ENCODE measurements around the gene LRP1.

Gene LRP1

GRCh38 chr12:57229046-57229633 lies 100.9 kb downstream of the LRP1 start:
- DNase-seq = no peak

DNA sequence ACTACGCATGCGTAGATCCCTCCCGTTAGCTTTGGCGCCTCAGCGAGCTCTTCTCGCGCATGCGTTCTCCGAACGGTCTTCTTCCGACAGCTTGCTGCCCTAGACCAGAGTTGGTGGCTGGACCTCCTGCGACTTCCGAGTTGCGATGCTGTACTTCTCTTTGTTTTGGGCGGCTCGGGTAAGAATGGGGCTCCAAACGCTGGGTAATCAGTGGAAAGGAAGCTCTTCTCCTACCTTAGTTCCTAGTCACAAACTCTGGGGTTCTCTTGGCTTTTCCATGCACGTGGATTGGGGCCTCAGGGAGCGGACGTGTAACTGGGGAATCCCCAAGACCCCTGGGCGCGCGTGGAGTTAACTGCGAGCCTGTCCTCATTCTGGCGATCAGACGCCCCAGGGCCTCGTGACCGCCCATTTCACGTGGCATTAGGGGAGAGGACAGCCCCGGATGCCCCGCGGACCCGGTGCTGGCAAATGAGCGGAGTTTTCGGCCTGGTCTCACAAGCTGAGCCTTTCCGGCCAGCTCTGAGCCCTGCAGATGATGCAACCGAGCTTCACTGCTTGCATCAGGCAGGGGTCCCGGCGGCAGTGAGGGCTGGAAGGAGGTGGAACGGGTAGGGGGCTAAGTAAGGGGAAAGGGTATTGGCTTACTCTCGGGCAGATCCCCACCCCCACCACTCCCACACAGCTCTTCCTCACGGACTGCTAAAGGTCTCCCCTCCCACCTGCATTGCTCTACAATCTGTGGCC lies 101.5 kb downstream of the LRP1 start, which contains the start of gene SHMT2:
Gene SHMT2 (plus strand): TSS at position 78 of the 747 bp plus-strand sequence. CDS start 68 bp downstream, at position 146.
- DNase-seq = peak; percentile 97

DNA sequence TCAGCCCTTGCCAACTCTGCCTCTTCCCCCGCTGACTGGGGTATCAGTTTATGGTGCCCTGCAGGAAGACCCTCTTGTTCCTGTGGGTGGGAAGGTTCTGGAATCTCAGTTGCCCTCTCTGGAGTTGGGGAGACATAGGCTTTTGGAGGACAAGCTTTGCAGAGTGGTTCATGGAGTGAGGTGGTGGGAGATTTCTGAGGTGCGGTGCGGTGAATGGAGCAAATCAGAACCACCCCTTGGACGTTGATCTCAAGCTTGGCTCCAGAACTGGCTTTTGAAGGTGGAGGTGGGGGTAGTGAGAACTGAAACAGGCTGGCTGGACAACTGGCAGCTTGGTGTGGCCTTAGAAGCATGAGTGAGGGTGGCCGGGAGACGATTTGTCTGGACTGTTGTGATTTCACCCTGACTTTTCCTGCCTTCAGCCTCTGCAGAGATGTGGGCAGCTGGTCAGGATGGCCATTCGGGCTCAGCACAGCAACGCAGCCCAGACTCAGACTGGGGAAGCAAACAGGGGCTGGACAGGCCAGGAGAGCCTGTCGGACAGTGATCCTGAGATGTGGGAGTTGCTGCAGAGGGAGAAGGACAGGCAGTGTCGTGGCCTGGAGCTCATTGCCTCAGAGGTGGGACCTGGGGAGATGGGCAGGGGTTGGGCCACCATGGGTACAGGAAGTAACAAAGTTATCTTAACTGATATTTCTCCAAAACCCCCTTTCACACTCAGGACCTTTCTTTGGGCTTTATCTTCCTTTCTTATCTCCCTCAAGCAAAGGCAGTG lies 102.3 kb downstream of the LRP1 start:
- no peak for DNase-seq

- DNase-seq = no peak
These were observed 103.2 kb downstream of the LRP1 start for GRCh38 chr12:57231276-57232021.

DNA sequence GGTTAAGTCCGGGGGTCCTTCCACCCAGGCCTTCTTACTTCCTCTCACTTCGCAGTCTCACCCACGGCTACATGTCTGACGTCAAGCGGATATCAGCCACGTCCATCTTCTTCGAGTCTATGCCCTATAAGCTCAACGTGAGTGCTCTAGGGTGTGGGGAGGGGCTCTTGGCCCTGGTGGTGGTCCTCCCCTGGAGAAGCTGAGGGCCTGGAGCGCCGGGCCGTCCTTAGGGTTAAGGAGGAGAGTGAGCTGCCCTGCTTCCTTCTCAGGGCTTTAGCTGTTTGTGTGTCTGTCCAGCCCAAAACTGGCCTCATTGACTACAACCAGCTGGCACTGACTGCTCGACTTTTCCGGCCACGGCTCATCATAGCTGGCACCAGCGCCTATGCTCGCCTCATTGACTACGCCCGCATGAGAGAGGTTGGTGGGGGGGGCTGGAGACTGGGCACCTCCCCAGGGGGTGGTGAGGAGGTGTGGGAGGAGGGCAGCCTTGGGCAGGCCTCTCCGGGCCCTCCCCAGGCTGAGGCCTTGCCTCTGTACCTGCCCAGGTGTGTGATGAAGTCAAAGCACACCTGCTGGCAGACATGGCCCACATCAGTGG lies 104.0 kb downstream of the LRP1 start:
- DNase-seq = no peak

GRCh38 chr12:57233357-57234232 lies 105.3 kb downstream of the LRP1 start:
- DNase-seq = peak; percentile 68

- DNase-seq = no peak
These were observed 105.9 kb downstream of the LRP1 start for GRCh38 chr12:57234233-57234570.

DNA sequence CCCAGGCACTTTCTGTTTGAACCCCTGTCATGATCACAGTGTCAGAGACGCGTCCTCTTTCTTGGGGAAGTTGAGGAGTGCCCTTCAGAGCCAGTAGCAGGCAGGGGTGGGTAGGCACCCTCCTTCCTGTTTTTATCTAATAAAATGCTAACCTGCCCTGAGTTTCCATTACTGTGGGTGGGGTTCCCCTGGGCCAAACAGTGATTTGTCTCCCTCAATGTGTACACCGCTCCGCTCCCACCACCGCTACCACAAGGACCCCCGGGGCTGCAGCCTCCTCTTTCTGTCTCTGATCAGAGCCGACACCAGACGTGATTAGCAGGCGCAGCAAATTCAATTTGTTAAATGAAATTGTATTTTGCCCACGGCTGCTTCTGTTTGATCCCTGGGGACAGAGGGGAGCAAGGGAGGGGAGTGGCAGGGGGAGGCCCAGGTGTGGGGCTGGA lies 106.3 kb downstream of the LRP1 start:
- no peak for DNase-seq

- DNase-seq = peak; percentile 69
These were observed 106.9 kb downstream of the LRP1 start for GRCh38 chr12:57235017-57235727.

- no peak for DNase-seq
These were observed 107.4 kb downstream of the LRP1 start for GRCh38 chr12:57235728-57236131.

DNA sequence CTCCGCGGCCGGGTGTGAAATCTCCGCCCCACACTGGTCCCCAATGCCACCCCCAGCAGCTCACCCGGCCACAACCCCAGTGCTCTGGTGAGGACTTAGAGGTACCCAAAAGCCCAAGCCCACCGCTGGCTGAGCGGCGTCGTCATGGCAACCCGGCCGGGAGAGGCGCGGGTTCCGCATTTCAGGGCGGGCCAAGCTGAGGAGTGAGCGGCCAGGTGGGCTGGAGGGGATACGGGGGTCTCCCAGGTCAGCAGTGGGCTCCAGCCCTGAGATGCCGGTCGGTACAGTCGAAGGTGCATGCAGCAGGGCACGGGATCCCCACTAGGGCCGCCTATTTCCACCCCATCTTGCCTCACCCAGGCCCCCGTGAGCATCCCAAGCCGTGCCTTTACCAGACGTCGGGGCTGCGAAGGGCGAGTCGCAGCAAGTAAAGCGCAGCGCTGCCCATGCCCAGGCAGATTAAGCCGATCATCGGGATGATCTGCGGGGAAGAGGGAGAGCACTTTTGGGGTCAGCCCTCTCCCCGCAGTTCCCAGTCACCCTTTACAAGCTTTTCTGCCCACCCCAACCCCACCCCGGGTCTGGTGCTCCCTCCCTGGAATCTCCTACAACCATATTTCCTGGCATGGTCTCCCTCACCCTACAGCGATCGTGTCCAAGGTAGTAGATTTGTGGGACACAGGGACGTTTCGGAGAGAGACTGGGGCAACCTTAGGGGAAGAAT lies 108.1 kb downstream of the LRP1 start:
- DNase-seq = no peak

- peak; percentile 49 for DNase-seq
These were observed 108.8 kb downstream of the LRP1 start for GRCh38 chr12:57236925-57237595.

DNA sequence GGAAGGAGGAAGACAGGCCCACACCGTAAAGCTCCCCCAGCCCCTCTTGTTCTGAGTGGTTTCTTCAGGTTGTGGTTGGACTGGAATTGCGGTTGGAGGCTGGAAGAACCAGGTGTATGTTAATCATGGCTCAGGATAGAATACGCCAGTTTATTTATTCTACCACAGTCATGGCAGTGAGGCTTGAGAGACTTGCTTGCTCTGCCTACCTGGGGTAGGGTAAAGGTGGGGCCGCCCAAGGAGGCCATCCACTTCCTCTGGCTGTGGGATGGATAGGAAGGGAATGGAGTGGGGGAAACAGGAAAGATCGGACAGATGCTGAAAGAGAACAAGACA lies 109.3 kb downstream of the LRP1 start:
- DNase-seq = no peak

DNA sequence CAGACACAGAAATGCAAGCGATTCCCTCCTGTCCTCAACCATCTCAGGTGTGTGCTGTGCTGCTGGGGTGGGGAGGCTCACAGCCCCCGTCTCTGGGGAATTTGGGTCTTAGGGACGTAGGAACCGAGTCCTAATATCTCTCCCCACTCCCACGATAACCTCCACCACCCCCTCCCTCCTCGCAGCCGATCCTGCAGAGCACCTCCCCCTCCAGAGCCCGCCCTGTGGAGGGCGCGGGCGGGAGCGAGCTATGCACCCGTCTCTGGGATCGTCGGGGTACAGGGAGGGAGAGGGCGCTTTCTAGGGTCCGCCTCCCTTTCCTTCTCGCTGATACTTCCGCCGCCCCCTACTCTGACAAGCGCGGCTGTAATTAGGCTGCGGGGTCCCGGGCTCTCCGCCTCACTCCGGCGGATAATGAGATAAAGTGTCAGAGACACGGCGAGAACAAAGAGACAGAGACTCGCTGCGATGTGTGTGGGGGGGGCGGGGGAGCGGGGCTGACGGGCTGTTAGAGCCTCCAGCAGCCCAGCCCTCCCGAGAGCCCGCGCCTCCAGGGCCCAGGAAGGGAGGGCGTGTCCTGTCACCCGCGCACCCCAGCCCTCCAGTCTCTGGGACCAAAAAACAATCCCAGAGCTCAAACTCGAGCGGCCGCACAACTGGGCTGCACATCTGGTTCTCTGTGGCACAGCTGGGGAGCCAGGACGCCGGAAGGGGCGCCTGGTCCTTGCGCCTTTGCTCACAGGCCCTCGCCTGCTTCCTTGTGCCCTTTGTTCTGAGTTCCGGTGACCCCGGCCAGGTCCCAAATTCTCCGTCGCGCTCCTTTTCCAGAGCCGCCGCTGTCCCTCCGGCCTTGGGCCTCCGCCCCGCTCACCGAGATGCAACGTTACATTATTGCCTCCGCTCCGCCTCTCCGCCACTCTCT lies 109.9 kb downstream of the LRP1 start:
- no peak for DNase-seq

GRCh38 chr12:57238854-57239554 lies 110.7 kb downstream of the LRP1 start:
- peak; percentile 86 for DNase-seq

GRCh38 chr12:57239587-57240065 lies 111.3 kb downstream of the LRP1 start:
- DNase-seq = no peak

GRCh38 chr12:57240066-57240921 lies 112.0 kb downstream of the LRP1 start:
- peak; percentile 66 for DNase-seq

All from fibroblast of upper back skin (primary cell).